ENCODE results near the gene CCL11.

Gene CCL11

DNA sequence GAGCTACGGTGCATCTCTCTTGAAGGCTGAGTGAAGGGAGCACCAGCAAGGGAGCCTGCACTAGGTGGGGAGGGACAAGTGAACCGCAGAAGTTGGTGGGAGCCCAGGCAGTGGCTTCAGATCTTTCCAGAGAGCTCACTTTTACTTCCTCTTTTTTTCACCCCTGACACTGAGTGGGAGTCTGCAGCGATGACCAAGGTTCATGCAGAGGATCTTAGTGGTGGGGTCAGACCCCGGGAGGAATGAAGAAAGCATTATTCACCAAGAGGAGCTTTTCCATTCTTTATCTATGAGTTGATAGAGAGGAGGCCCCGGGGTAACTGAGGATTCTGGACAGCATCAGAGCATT lies 33.5 kb upstream of the CCL11 start:
- TF ChIP-seq, protein P1, sequence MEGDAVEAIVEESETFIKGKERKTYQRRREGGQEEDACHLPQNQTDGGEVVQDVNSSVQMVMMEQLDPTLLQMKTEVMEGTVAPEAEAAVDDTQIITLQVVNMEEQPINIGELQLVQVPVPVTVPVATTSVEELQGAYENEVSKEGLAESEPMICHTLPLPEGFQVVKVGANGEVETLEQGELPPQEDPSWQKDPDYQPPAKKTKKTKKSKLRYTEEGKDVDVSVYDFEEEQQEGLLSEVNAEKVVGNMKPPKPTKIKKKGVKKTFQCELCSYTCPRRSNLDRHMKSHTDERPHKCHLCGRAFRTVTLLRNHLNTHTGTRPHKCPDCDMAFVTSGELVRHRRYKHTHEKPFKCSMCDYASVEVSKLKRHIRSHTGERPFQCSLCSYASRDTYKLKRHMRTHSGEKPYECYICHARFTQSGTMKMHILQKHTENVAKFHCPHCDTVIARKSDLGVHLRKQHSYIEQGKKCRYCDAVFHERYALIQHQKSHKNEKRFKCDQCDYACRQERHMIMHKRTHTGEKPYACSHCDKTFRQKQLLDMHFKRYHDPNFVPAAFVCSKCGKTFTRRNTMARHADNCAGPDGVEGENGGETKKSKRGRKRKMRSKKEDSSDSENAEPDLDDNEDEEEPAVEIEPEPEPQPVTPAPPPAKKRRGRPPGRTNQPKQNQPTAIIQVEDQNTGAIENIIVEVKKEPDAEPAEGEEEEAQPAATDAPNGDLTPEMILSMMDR (IDR thresholded peaks at IDR 0.05; ENCODE audit: insufficient read depth, missing control alignments): no peak
- no peak for FAIRE-seq
- no peak for DNase-seq (ENCODE audit: insufficient read length, low spot score)

DNA sequence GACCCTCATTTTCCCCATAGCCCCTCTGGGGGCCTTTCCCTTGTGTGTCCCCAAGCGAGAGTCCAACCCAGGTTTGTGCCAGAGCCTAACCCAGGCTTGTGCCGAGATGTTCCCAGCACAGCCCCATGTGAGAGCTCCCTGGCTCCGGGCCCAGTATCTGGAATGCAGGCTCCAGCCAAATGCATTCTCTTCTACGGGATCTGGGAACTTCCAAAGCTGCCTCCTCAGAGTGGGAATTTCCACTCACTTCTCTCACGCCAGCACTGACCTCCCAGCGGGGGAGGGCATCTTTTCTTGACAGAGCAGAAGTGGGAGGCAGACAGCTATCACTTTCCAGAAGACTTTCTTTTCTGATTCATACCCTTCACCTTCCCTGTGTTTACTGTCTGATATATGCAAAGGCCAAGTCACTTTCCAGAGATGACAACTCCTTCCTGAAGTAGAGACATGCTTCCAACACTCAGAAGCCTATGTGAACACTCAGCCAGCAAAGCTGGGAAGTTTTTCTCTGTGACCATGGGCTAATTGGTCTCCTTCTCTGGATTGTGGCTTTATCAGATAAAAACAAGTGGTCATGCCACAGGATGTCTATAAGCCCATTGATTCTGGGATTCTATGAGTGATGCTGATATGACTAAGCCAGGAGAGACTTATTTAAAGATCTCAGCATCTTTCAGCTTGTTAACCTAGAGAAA lies 33.0 kb upstream of the CCL11 start:
- DNase-seq (ENCODE audit: insufficient read length, low spot score) (no peak), FAIRE-seq (no peak)
- TF ChIP-seq, protein P1 (IDR thresholded peaks at IDR 0.05; ENCODE audit: insufficient read depth, missing control alignments): no peak

DNA sequence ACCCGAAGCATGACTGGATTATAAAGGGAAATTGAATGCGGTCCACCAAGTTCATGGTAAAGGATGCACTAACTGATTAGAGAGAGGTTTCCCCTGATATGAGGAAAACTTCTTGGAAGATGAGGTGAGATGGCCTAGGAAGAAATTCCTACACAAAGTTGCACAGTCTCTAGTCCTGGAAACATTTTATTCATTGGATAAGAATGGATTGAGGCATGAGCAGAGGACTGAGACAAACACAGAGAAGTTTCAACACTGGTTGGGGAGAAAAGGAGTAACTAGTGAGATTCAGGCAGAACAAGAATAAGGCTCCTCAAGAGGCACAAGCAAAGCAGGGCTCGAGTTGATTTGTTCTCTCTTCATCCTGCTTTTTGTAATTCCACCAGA lies 32.4 kb upstream of the CCL11 start:
- FAIRE-seq: no peak
- TF ChIP-seq, protein P1 (IDR thresholded peaks at IDR 0.05; ENCODE audit: insufficient read depth, missing control alignments): no peak
- no peak for DNase-seq (ENCODE audit: insufficient read length, low spot score)

DNA sequence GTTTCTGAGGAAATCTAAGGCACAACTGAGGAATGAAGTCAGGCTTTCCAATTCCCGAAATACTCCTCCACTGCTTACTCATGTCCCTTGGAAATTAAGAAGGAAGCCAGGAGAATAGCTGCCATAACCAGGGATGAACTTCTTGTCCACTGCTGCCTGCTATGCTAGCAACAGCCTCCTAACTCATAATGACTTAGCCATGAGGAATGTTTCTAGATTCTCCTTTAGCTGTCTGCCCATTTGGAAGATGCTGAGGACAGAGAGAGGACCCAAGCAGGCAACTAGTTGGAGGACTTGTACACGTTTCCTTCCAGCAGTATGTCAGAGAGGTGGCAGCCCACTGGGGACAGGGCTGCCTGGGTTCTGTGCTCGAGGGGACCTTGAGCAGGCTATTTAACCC lies 31.4 kb upstream of the CCL11 start:
- FAIRE-seq: no peak
- TF ChIP-seq, protein P1 (IDR thresholded peaks at IDR 0.05; ENCODE audit: insufficient read depth, missing control alignments): no peak
- no peak for DNase-seq (ENCODE audit: insufficient read length, low spot score)

DNA sequence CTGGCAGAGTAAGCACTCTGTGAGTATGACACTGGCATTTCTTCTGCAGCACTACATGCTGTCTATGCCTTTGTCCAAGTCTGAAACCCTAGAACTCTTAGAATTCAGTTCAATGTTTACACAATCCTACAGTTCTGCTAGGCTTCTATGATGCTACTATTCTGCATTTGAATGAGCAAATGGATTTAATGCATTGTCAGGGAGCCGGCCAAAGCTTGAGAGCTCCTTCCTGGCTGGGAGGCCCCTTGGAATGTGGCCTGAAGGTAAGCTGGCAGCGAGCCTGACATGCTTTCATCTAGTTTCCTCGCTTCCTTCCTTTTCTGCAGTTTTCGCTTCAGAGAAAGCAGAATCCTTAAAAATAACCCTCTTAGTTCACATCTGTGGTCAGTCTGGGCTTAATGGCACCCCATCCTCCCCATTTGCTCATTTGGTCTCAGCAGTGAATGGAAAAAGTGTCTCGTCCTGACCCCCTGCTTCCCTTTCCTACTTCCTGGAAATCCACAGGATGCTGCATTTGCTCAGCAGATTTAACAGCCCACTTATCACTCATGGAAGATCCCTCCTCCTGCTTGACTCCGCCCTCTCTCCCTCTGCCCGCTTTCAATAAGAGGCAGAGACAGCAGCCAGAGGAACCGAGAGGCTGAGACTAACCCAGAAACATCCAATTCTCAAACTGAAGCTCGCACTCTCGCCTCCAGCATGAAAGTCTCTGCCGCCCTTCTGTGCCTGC lies 30.7 kb upstream of the CCL11 start, which contains the start of gene CCL2:
Gene CCL2, plus strand, starts transcription at position 635 of the 730 bp plus-strand sequence. Its CDS starts 65 bp downstream, at position 700.
- TF ChIP-seq, protein P1 (IDR thresholded peaks at IDR 0.05; ENCODE audit: insufficient read depth, missing control alignments): no peak
- FAIRE-seq: no peak
- DNase-seq (ENCODE audit: insufficient read length, low spot score): no peak

DNA sequence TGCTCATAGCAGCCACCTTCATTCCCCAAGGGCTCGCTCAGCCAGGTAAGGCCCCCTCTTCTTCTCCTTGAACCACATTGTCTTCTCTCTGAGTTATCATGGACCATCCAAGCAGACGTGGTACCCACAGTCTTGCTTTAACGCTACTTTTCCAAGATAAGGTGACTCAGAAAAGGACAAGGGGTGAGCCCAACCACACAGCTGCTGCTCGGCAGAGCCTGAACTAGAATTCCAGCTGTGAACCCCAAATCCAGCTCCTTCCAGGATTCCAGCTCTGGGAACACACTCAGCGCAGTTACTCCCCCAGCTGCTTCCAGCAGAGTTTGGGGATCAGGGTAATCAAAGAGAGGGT lies 30.2 kb upstream of the CCL11 start:
- FAIRE-seq (no peak), DNase-seq (ENCODE audit: insufficient read length, low spot score) (no peak)
- TF ChIP-seq, protein P1 (IDR thresholded peaks at IDR 0.05; ENCODE audit: insufficient read depth, missing control alignments): no peak

DNA sequence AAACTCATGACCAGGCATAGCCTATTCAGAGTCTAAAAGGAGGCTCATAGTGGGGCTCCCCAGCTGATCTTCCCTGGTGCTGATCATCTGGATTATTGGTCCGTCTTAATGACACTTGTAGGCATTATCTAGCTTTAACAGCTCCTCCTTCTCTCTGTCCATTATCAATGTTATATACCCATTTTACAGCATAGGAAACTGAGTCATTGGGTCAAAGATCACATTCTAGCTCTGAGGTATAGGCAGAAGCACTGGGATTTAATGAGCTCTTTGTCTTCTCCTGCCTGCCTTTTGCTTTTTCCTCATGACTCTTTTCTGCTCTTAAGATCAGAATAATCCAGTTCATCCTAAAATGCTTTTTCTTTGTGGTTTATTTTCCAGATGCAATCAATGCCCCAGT lies 29.7 kb upstream of the CCL11 start:
- FAIRE-seq: no peak
- TF ChIP-seq, protein P1 (IDR thresholded peaks at IDR 0.05; ENCODE audit: insufficient read depth, missing control alignments): no peak
- no peak for DNase-seq (ENCODE audit: insufficient read length, low spot score)
